Gastrocnemius medialis (tissue), 4 donors: Measurements from ENCODE around the gene EMCN. TPM values are rescaled to one million over a fixed set of nuclear protein-coding genes. Genes with fewer than 3 reads are reported as not detected.

Source experiments
- ATAC-seq, 2 donors: fragments of 150-250 bp; one replicate each; pipeline ENCODE4 v1.9.1; 2016
- DNase-seq, 2 donors: peaks; one replicate each; pipeline ENCODE4 v3.0.0-alpha.2; 2019
- H3K27ac ChIP-seq, 4 donors: fragments of 200-600 bp; sonication (generic); 1 replicate in 1 of 4; 2 replicates in 3 of 4; pipeline ENCODE4 v1.5.1; 2016 to 2018; ENCODE audit warnings: mild to moderate bottlenecking in 2 of 4, moderate library complexity in 1 of 4
- H3K27me3 ChIP-seq, 3 donors: fragments of 200-600 bp; sonication (generic) in 2 of 3; 1 replicate in 1 of 3; 2 replicates in 2 of 3; pipeline versions ENCODE4 v1.5.1 to v1.6.0; 2016 to 2019; ENCODE audit warnings: mild to moderate bottlenecking in 1 of 3, moderate library complexity in 1 of 3
- H3K36me3 ChIP-seq, 2 donors: fragments of 200-600 bp; sonication (generic) in 1 of 2; one replicate each; pipeline ENCODE4 v1.5.1; 2017 to 2018
- H3K4me1 ChIP-seq, 2 donors: fragments of 200-600 bp; sonication (generic) in 1 of 2; one replicate each; pipeline ENCODE4 v1.5.1; 2016 to 2017; ENCODE audit warnings: mild to moderate bottlenecking in 2 of 2
- H3K4me3 ChIP-seq, 4 donors: fragments of 200-600 bp; sonication (generic) in 3 of 4; 1 replicate in 1 of 4; 2 replicates in 3 of 4; pipeline ENCODE4 v1.5.1; 2016 to 2019; ENCODE audit warnings: mild to moderate bottlenecking in 2 of 4
- H3K9me3 ChIP-seq, 3 donors: fragments of 200-600 bp; sonication (generic) in 2 of 3; 1 replicate in 1 of 3; 2 replicates in 2 of 3; pipeline ENCODE4 v1.5.1; 2016 to 2019
- CTCF ChIP-seq, 5 experiments: fragments of 450-650 bp in 3 of 5; fragments of 200-600 bp in 2 of 5; sonication (generic) in 2 of 5; IDR thresholded peaks in 4 of 5; conservative IDR thresholded peaks in 1 of 5; 1 replicate in 4 of 5; 2 replicates in 1 of 5; pipeline ENCODE4 v1.5.1; 2016 to 2019; ENCODE audit warnings: antibody characterized with exemption in 5 of 5, mild to moderate bottlenecking in 3 of 5, moderate library complexity in 3 of 5
- POLR2A ChIP-seq, 2 donors: fragments of 450-650 bp; IDR thresholded peaks; one replicate each; pipeline ENCODE4 v1.6.1; 2017; ENCODE audit warnings: antibody characterized with exemption in 2 of 2, mild to moderate bottlenecking in 2 of 2, moderate library complexity in 2 of 2
- in situ Hi-C, 4 donors: fragments of 200-750 bp; cut with MboI; loops; one replicate each; pipeline versions ENCODE4 v1.15.0 to v1.8.0; 2017; ENCODE audit warnings: low sequenced_read_pairs in 4 of 4
- intact Hi-C: fragments of 100-400 bp; cut with DNase I; formaldehyde crosslinking; loops from one replicate; pipeline ENCODE4 v1.15.1; 2023; ENCODE audit warnings: low total_unique reads
- total RNA-seq, 4 donors: library from RNA; depleted of rRNA; stranded (reverse); fragments of >200 nt; gene quantifications; one replicate each; pipeline versions ENCODE4 v1.1.0 to v1.2.3, GENCODE V29; 2016

The EMCN gene
- total RNA-seq, 4 donors from 2014 or later, result 10.8 to 27.5 (median 12.2) TPM

GRCh38 chr4:100424376-100424775, 93.4 kb downstream of the EMCN start:
- Histone ChIP-seq H3K27me3 (no peaks in the 10 kb centered on the region), H3K9me3 (no peaks in the 10 kb centered on the region), H3K4me1 (peaks cover 9 to 24% of the 10 kb centered on the region in 2 donors), H3K27ac (no peak overlapping the region), H3K4me3 (no peak overlapping the region), H3K36me3 (no peaks in the 10 kb centered on the region)
- intact Hi-C loops (loop anchor here (5.0 kb wide), 1 partner anchor 313 kb away; no protein-coding TSS in a partner anchor), in situ Hi-C loops (loop anchor here in 2 of 4 donors (5.0 to 25.0 kb wide), 2 partner anchors 318 to 763 kb away; no protein-coding TSS in a partner anchor)
- DNase-seq (no peak), ATAC-seq (no peak)
- no peak for TF ChIP-seq POLR2A (IDR thresholded peaks at IDR 0.05)
- no peak for TF ChIP-seq CTCF (IDR thresholded peaks at IDR 0.05 in 4 of 5, conservative IDR thresholded peaks at IDR 0.05 in 1 of 5)

GRCh38 chr4:100422894-100423293, 94.9 kb downstream of the EMCN start:
- in situ Hi-C loops, result loop anchor here in 2 of 4 donors (5.0 to 25.0 kb wide), 2 partner anchors 319 to 764 kb away; no protein-coding TSS in a partner anchor
- Histone ChIP-seq H3K4me1 (peaks cover 9 to 27% of the 10 kb centered on the region in 2 donors), H3K36me3 (no peaks in the 10 kb centered on the region), H3K9me3 (no peaks in the 10 kb centered on the region), H3K27me3 (no peaks in the 10 kb centered on the region), H3K27ac (no peak overlapping the region), H3K4me3 (no peak overlapping the region)
- TF ChIP-seq CTCF (IDR thresholded peaks at IDR 0.05 in 4 of 5, conservative IDR thresholded peaks at IDR 0.05 in 1 of 5) (no peak), POLR2A (IDR thresholded peaks at IDR 0.05) (no peak)
- ATAC-seq (no peak), DNase-seq (no peak)
- intact Hi-C loops, result loop anchor here (5.0 kb wide), 1 partner anchor 314 kb away; no protein-coding TSS in a partner anchor

- H3K36me3 ChIP-seq, result no peaks in the 10 kb centered on the region
- peak; percentile 28 to 68 (median 62) for TF ChIP-seq CTCF (IDR thresholded peaks at IDR 0.05 in 4 of 5, conservative IDR thresholded peaks at IDR 0.05 in 1 of 5)
- no peak for TF ChIP-seq POLR2A (IDR thresholded peaks at IDR 0.05)
- H3K4me1 ChIP-seq, result peaks cover 9 to 39% of the 10 kb centered on the region in 2 donors
- DNase-seq, result no peak
- no peaks in the 10 kb centered on the region for H3K27me3 ChIP-seq
- peak; percentile 75 to 76 for ATAC-seq
- peak overlapping the region; percentile 20 to 59 (median 42) for H3K4me3 ChIP-seq
- in situ Hi-C loops (loop anchor here in 2 of 4 donors (5.0 to 25.0 kb wide), 2 partner anchors 321 to 766 kb away; no protein-coding TSS in a partner anchor), intact Hi-C loops (loop anchor here (5.0 kb wide), 1 partner anchor 316 kb away; no protein-coding TSS in a partner anchor)
- H3K27ac ChIP-seq, result peak overlapping the region; percentile 38 to 84 (median 75)
- H3K9me3 ChIP-seq, result no peaks in the 10 kb centered on the region
Measured at GRCh38 chr4:100421361-100421978, 96.4 kb downstream of the EMCN start.

GRCh38 chr4:100420571-100420970, 97.3 kb downstream of the EMCN start:
- DNase-seq, result no peak
- peak overlapping the region in 3 of 4 donors; percentile 39 to 59 (median 46) for H3K4me3 ChIP-seq
- peak overlapping the region; percentile 38 to 84 (median 75) for H3K27ac ChIP-seq
- no peaks in the 10 kb centered on the region for H3K9me3 ChIP-seq
- intact Hi-C loops (loop anchor here (5.0 kb wide), 1 partner anchor 317 kb away; no protein-coding TSS in a partner anchor), in situ Hi-C loops (loop anchor here in 2 of 4 donors (5.0 to 25.0 kb wide), 2 partner anchors 322 to 767 kb away; no protein-coding TSS in a partner anchor)
- no peaks in the 10 kb centered on the region for H3K27me3 ChIP-seq
- TF ChIP-seq POLR2A (IDR thresholded peaks at IDR 0.05), result no peak
- no peak for TF ChIP-seq CTCF (IDR thresholded peaks at IDR 0.05 in 4 of 5, conservative IDR thresholded peaks at IDR 0.05 in 1 of 5)
- peak; percentile 63 to 67 for ATAC-seq
- peaks cover 9 to 36% of the 10 kb centered on the region in 2 donors for H3K4me1 ChIP-seq
- H3K36me3 ChIP-seq, result no peaks in the 10 kb centered on the region
